Measurements from ENCODE around the gene HHATL.
"Not testable (repeated sequence)": the region's sequence is repeated elsewhere in the genome, so short reads cannot be mapped to it uniquely, and the experiment has no call there.

Gene HHATL

GRCh38 chr3:42733501-42734262, 31.1 kb upstream of the HHATL start:
- no peak for DNase-seq

- no peak for DNase-seq
Measured at GRCh38 chr3:42732829-42733459, 30.3 kb upstream of the HHATL start.

DNA sequence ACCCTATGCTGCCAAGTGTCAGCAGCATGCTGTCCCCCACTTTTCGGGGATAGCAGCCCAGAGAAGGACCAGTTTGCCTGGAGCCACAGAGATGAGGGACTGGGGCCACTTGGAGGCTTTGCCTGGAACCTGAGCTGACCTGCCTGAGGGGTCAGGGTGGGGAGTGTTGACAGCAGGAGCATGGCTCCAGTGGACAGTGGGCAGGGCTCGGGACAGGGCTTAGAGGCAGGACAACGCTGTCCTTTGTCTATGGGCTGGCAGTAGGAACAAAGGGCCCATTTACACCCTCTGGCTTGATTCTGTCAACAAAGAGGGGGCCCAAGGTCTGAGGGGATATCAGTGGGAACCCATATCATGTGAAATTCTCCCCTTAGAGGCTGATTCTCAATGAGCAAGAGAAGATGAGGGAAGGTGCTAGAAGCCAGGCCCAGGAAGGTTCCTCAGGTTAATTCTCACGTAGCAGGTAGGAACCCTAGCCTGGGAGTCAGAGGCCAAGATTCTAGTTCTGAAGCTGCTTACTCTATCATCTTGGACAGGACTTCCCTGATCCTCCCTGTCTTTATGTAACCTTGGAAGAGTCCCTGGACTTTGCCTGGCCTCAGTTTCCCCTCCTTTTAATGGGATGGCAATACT, 29.7 kb upstream of the HHATL start:
- DNase-seq, result no peak

DNA sequence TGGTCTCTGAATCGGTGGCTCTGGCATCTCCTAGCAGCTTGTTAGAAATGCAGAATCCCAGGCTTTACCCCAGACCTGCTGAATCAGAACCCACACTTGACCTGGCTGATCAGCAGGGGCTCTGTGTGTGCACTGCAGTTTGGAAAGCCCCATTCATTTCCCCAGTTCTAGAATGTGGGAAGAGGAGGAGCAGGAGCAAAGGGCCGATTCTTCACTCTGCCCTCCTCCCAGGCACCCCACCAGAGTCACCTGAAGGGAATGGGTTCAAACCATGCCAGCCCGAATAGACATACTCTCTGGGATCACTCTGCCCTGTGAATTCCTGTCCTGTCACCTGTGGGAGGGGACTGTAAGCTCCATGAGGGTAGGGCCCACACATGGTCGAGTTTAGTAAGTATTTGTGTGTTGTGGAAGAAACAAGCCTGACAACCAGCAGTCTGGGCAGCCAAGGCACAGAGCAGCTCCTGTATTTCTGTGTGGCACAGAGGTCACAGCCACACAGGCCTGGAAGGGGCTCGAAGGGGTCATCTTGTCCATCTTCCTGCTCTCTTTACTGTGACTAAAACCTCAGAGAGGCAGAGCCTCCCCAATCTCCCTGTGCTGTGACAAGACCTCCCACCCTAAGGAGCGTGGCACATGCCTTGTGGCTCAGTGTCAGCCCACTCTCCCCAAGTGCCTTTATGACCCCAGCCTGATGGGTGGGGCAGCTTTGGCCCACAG, 29.0 kb upstream of the HHATL start:
- no peak for DNase-seq

GRCh38 chr3:42730706-42731420, 28.3 kb upstream of the HHATL start:
- no peak for DNase-seq

- DNase-seq, result no peak
Measured at GRCh38 chr3:42730294-42730693, 27.7 kb upstream of the HHATL start.

DNA sequence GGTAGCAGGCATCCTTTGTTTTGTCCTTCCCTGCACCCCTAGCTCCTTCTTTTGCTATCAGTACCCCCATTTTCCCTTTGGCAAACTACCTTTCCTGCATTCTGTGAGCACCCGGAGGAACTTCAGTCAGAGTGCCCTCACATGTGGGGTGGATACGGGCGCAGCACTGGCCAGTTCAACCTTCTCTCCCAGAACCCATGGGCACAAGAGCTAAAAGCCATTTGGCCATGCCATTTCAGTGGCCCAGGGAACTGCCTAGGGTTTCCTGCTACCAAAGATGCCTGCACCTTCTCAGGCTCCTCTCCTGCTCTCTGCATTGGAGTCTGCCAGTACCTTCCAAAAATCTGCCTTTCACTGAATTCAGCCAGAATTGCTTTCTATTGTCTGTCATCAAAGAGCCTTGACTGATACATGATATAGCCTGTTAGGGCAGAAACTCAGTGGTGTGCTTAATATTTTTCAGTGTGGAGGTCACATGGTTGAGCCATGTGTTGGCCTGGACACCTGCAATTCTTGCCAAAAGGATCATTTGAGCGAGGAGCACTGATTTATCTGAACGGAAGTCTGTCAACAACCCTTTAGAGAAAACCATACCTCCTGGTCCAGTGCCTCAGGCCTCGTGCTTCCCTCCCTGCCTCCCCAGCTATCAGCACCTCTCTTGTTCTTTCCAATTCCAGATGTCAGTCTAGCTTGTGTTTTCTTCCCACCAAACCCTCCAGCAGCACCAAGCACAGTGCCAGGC, 27.0 kb upstream of the HHATL start:
- no peak for DNase-seq

DNA sequence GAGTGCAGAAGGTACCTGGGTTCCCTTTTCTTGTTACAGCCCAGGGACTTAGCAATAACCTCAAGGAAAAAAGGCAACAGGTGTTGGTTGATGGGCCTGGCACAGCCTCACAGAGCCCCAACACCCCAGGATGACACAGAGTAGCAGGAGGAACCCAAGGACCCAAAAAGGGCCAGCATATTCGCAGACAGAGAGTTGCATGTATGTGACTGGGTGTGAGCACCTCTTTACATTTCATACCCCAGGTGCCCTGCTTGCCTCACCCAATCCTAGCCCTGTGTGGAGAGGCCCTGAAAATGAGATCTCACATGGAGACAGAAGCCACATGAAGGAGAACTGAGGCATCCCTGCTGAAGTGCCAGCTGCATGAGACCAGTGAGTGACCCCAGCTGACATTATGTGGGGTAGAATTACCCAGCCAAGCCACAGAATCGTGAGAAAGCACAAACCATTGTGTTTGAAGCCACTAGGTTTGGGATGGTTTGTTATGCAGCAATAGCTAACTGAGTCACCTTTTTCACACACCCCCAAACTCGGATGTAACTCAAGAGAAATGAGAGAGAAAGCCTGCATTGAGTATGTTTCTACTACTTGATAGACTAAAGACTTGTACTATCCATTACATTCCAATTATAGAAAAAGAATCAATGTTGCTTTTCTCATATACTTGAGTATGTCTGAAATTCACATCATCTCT, 26.2 kb upstream of the HHATL start:
- DNase-seq, result no peak

DNA sequence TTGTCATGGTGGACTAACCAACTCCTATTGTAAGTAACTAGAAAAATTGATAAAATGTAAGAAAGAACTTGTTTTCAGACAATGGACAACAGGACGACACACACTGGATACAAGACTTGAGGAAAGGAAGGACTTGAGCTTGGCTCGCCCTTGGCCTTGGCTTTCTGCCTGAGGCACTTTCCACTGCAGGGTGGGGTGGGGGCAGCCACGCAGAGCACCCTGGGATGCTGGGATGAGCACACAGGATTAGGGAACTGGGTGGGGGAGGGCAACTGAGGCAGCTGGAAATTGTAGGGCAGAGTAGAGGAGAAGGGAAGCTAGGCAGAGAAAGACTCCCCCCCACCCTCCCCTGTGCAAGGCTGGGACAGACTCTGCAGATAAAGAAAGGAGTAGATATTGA, 25.5 kb upstream of the HHATL start:
- DNase-seq, result no peak

DNA sequence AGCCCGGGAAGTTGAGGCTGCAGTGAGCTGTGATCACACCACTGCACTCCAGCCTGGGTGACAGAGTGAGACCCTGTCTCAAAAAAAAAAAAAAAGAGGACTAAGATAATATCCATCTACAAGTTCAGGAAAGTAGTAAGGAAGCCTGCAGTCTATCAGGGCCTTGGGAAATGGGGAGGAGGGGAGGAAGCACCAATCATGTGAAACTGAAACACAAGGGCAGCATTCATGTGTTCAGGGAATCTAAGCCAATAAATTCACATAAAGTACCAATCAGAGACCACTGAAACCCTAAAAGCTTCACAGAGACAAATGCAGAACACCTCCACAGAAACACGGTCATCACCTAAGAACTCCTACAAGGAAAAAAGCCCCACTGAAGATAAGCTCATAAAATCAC, 22.9 kb upstream of the HHATL start:
- DNase-seq, result no peak

DNA sequence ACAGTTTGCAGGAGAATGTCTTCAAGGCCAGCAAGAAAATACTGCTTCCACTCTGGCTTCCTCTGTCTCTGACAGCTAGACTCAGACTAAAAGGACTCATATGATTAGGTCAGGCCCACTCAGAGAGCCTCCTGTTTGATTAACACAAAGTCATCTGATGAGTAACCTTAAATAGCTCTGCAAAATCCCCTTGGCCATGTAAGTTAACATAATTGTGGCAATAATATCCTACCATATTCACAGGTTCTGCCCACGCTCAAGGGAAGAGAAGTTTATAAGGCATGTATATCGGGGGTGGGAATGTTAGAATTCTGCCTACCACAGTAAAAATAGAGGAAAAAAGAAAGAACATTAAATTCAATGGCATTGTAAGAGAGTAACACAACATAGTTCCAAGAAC, 20.6 kb upstream of the HHATL start:
- DNase-seq, result no peak

- not testable (repeated sequence) for DNase-seq
Measured at GRCh38 chr3:42722442-42722841, 19.8 kb upstream of the HHATL start.

DNA sequence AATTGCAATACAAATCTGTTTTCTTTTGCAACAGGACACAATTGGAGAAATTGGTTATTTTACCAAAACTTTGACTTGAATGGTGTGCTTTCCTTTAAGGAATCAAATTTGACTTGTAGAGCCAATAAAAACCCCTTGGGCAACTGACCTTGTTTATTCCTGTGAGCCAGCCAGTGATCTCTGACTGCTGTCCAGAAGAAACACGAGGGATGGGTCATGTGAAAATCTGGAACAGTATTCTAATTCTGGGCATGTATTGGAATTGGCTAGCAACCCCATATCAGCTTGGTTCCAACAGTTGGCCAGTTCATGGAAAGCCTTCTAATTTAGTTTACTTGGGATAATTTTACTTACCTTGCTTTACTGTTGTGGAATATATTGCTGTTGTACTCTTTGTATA, 19.1 kb upstream of the HHATL start:
- no peak for DNase-seq

GRCh38 chr3:42720126-42720525, 17.5 kb upstream of the HHATL start:
- no peak for DNase-seq

- DNase-seq, result no peak
Measured at GRCh38 chr3:42719002-42719401, 16.4 kb upstream of the HHATL start.

DNA sequence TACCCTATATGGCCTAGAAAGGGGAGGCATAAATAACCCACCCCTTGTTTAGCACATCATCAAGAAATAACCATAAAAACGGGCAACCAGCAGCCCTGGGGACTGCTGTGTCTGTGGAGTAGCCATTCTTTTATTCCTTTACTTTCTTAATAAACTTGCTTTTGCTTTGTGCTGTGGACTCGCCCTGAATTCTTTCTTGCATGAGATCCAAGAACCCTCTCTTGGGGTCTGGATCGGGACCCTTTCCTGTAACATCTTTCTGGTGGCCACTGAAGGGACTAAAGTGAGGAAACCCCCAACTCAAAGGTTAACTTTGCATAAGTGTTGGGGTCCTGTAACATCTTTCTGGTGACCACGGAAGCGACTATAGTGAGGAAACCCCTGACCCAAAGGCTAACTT, 15.7 kb upstream of the HHATL start:
- no peak for DNase-seq

- DNase-seq, result no peak
Measured at GRCh38 chr3:42717306-42717705, 14.7 kb upstream of the HHATL start.

- no peak for DNase-seq
Measured at GRCh38 chr3:42714171-42714852, 11.7 kb upstream of the HHATL start.

GRCh38 chr3:42713747-42714146, 11.1 kb upstream of the HHATL start:
- DNase-seq, result no peak

GRCh38 chr3:42712688-42713372, 10.2 kb upstream of the HHATL start:
- no peak for DNase-seq

GRCh38 chr3:42712344-42712648, 9.7 kb upstream of the HHATL start:
- no peak for DNase-seq

Data from stimulated activated CD4-positive, alpha-beta T cell treated with anti-CD3 and anti-CD28 coated beads, Interleukin-15, amount 100 ng/mL, for 24 hours (primary cell).